Keratinocyte (primary cell): ENCODE data around the gene PHOX2B. TPM values are rescaled to one million over a fixed set of nuclear protein-coding genes. Genes with fewer than 3 reads are reported as not detected.
A peak's percentile ranks its signal among the peaks of the same experiment; 100 is the strongest.

Experiments
- DNase-seq: peaks from one replicate; pipeline ENCODE4 v3.0.0-alpha.2; 2011; ENCODE audit warnings: low read depth, missing footprints, low spot score
- FAIRE-seq: peaks from 2 replicates; lab custom pipeline; 2011; peaks lifted over from hg19 to GRCh38; lab: Jason Lieb, UNC
- H2AFZ ChIP-seq: 2 replicates; pipeline ENCODE4 v1.6.0; 2012; ENCODE audit warnings: low read length, control low read depth, inconsistent platforms; ENCODE audit not compliant: control insufficient read depth
- H3K27ac ChIP-seq: 2 replicates; pipeline ENCODE4 v1.5.1; 2011; ENCODE audit warnings: low read length; ENCODE audit not compliant: control insufficient read depth, insufficient read depth
- H3K27me3 ChIP-seq: 3 replicates; pipeline ENCODE4 v1.6.0; 2011; ENCODE audit warnings: low read length; ENCODE audit not compliant: control insufficient read depth, insufficient read depth; ENCODE audit errors: extremely low read depth
- H3K36me3 ChIP-seq, 2 experiments: 2 replicates in 1 of 2; 3 replicates in 1 of 2; pipeline ENCODE4 v1.5.1; 2011; ENCODE audit warnings: low read length in 2 of 2, mild to moderate bottlenecking in 1 of 2; ENCODE audit not compliant: control insufficient read depth in 2 of 2, insufficient read depth in 2 of 2; ENCODE audit errors: extremely low read depth in 1 of 2
- H3K4me1 ChIP-seq: 3 replicates; pipeline ENCODE4 v1.5.1; 2011; ENCODE audit warnings: low read length; ENCODE audit not compliant: control insufficient read depth, insufficient read depth; ENCODE audit errors: extremely low read depth
- H3K4me2 ChIP-seq: 3 replicates; pipeline ENCODE4 v1.6.0; 2011; ENCODE audit warnings: low read depth, low read length; ENCODE audit not compliant: control insufficient read depth, insufficient read depth; ENCODE audit errors: extremely low read depth
- H3K4me3 ChIP-seq, 3 experiments: fragments of 200-600 bp in 1 of 3; sonication (generic) in 1 of 3; 2 replicates in 2 of 3; 3 replicates in 1 of 3; pipeline ENCODE4 v1.5.1; 2011 to 2016; ENCODE audit warnings: low read length in 3 of 3, mild to moderate bottlenecking in 3 of 3, control low read depth in 2 of 3, inconsistent platforms in 1 of 3, low read depth in 1 of 3, mixed read lengths in 1 of 3, mixed run types in 1 of 3, moderate library complexity in 1 of 3; ENCODE audit not compliant: control insufficient read depth in 2 of 3, insufficient read depth in 2 of 3; ENCODE audit errors: extremely low read depth in 1 of 3
- H3K79me2 ChIP-seq: 2 replicates; pipeline ENCODE4 v1.6.0; 2012; ENCODE audit warnings: low read length; ENCODE audit not compliant: control insufficient read depth, insufficient read depth
- H3K9ac ChIP-seq: 3 replicates; pipeline ENCODE4 v1.6.0; 2011; ENCODE audit warnings: low read length; ENCODE audit not compliant: control insufficient read depth, insufficient read depth; ENCODE audit errors: extremely low read depth
- H3K9me1 ChIP-seq: 3 replicates; pipeline ENCODE4 v1.6.0; 2011; ENCODE audit warnings: low read length; ENCODE audit not compliant: control insufficient read depth, insufficient read depth; ENCODE audit errors: extremely low read depth
- H3K9me3 ChIP-seq: 2 replicates; pipeline ENCODE4 v1.5.1; 2012; ENCODE audit warnings: low read depth, low read length; ENCODE audit not compliant: control insufficient read depth
- H4K20me1 ChIP-seq: 3 replicates; pipeline ENCODE4 v1.6.0; 2011; ENCODE audit warnings: low read length; ENCODE audit not compliant: control insufficient read depth, insufficient read depth; ENCODE audit errors: extremely low read depth
- EZH2 ChIP-seq: IDR thresholded peaks from one replicate; pipeline ENCODE4 v1.6.1; 2012; ENCODE audit warnings: inconsistent platforms, mild to moderate bottlenecking, low read length, moderate library complexity
- dilution Hi-C: fragments of 300-500 bp; cut with MboI; formaldehyde crosslinking; loops from one replicate; pipeline ENCODE4 v1.7.0; 2020; ENCODE audit warnings: low sequenced_read_pairs; ENCODE audit not compliant: extremely low pct_ligation_motif_present
- polyA plus RNA-seq, 5 experiments: library from polyadenylated mRNA; depleted of rRNA in 3 of 5; stranded (reverse) in 3 of 5; stranded (forward) in 1 of 5; unstranded in 1 of 5; fragments of >200 nt; gene quantifications; 1 replicate in 1 of 5; 2 replicates in 3 of 5; 3 replicates in 1 of 5; pipeline versions ENCODE4 v1.2.1 to v1.2.3, GENCODE V29; 2011 to 2012; ENCODE audit warnings: missing spikeins in 2 of 5, low read depth in 1 of 5, low replicate concordance in 1 of 5
- TF ChIP-seq, protein P1 (sequence below), 3 experiments: IDR thresholded peaks in 1 of 3; conservative IDR thresholded peaks in 1 of 3; optimal IDR thresholded peaks in 1 of 3; 2 replicates in 2 of 3; 3 replicates in 1 of 3; pipeline versions ENCODE3 to v1.5.1; 2011; ENCODE audit warnings: low read length in 3 of 3, mild to moderate bottlenecking in 3 of 3, moderate library complexity in 2 of 3, control low read depth in 1 of 3, inconsistent platforms in 1 of 3; ENCODE audit not compliant: insufficient read depth in 2 of 3; ENCODE audit errors: extremely low read depth in 1 of 3

The PHOX2B gene
- polyA plus RNA-seq, 1 donor (not counting 4 experiments of a cell fraction or from before 2014, with no cell fraction given), result not detected

DNA sequence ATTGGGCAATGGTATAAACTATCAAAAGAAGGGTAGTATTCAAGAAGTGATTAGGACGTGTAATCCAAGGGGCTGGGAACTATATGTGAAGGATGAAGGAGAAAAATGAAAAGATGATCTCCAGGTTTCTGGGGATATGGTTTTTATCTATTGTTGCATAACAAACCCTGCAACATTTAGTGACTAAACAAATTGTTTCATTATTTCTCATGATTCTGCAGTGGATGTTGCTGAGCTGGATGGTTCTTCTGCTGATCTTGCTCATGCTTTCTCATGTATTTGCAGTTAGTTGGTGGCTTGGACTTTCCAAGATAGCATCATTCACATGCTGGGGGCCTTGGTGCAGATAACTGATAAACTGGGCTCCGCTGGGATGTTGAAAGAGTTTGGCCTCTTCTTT, 29.1 kb downstream of the PHOX2B start:
- Histone ChIP-seq H3K27ac (no peak overlapping the region), H3K27me3 (no peaks in the 10 kb centered on the region), H3K9me3 (no peaks in the 10 kb centered on the region), H2AFZ (no peak overlapping the region), H3K36me3 (no peaks in the 10 kb centered on the region), H4K20me1 (no peaks in the 10 kb centered on the region), H3K4me2 (peak overlapping the region; percentile 24), H3K4me3 (no peak overlapping the region), H3K4me1 (peaks cover 18% of the 10 kb centered on the region), H3K79me2 (no peaks in the 10 kb centered on the region), H3K9me1 (no peaks in the 10 kb centered on the region), H3K9ac (no peak overlapping the region)
- TF ChIP-seq, protein P1, sequence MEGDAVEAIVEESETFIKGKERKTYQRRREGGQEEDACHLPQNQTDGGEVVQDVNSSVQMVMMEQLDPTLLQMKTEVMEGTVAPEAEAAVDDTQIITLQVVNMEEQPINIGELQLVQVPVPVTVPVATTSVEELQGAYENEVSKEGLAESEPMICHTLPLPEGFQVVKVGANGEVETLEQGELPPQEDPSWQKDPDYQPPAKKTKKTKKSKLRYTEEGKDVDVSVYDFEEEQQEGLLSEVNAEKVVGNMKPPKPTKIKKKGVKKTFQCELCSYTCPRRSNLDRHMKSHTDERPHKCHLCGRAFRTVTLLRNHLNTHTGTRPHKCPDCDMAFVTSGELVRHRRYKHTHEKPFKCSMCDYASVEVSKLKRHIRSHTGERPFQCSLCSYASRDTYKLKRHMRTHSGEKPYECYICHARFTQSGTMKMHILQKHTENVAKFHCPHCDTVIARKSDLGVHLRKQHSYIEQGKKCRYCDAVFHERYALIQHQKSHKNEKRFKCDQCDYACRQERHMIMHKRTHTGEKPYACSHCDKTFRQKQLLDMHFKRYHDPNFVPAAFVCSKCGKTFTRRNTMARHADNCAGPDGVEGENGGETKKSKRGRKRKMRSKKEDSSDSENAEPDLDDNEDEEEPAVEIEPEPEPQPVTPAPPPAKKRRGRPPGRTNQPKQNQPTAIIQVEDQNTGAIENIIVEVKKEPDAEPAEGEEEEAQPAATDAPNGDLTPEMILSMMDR (optimal IDR thresholded peaks at IDR 0.05 in 1 of 3, IDR thresholded peaks at IDR 0.05 in 1 of 3, conservative IDR thresholded peaks at IDR 0.05 in 1 of 3; ENCODE audit: extremely low read depth in 1 of 3, insufficient read depth in 2 of 3, low read length in 3 of 3), result no peak
- no peak for TF ChIP-seq EZH2
- DNase-seq, result no peak
- peak; percentile 17 for FAIRE-seq
- dilution Hi-C loops, result no loop called here

DNA sequence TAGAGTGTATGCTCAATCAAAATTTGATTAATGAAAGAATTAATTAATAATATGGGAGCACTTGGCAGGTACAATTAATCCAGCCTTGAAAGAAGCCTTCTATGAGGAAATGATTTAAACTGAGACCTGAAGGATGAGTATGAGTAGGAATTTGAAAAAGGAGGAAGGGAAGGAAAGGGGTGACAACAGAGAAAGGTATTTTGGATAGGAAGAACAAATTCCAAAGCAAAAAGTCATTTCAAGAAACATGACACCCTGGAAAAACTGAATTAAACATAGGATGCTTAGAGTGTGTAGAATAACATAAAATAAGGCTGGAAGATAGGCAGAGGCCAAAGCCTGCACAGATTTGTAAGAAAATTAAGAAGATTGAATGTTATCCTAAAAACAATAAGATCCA, 29.6 kb downstream of the PHOX2B start:
- H3K27me3 ChIP-seq, result no peaks in the 10 kb centered on the region
- H3K4me2 ChIP-seq, result peak overlapping the region; percentile 24
- peaks cover 18% of the 10 kb centered on the region for H3K4me1 ChIP-seq
- H3K4me3 ChIP-seq, result no peak overlapping the region
- dilution Hi-C loops, result no loop called here
- H3K9me3 ChIP-seq, result no peaks in the 10 kb centered on the region
- H3K27ac ChIP-seq, result peak overlapping the region; percentile 33
- peak; percentile 33 for DNase-seq
- no peaks in the 10 kb centered on the region for H4K20me1 ChIP-seq
- H3K36me3 ChIP-seq, result no peaks in the 10 kb centered on the region
- TF ChIP-seq EZH2, result no peak
- TF ChIP-seq, protein P1 (optimal IDR thresholded peaks at IDR 0.05 in 1 of 3, IDR thresholded peaks at IDR 0.05 in 1 of 3, conservative IDR thresholded peaks at IDR 0.05 in 1 of 3; ENCODE audit: extremely low read depth in 1 of 3, insufficient read depth in 2 of 3, low read length in 3 of 3), result no peak
- FAIRE-seq, result no peak
- no peaks in the 10 kb centered on the region for H3K9me1 ChIP-seq
- no peaks in the 10 kb centered on the region for H3K79me2 ChIP-seq
- H2AFZ ChIP-seq, result no peak overlapping the region
- H3K9ac ChIP-seq, result no peak overlapping the region
